UCSD-AML1 (cell line): Measurements from ENCODE around the gene GPR61.

Experiments
- DNase-seq: peaks from one replicate; lab custom pipeline; 2025; ENCODE audit not compliant: unreplicated experiment; lab: John Stamatoyannopoulos, UW

Gene GPR61

GRCh38 chr1:109539676-109540075 lies at the start of gene GPR61:
Gene GPR61, plus strand, starts transcription at chr1:109539872. Its CDS starts 3,151 bp downstream, at chr1:109543023.
- no peak for DNase-seq

GRCh38 chr1:109490029-109490933 lies 49.4 kb upstream of the GPR61 start:
- DNase-seq = peak; percentile 55

- DNase-seq = no peak
These were observed 48.8 kb upstream of the GPR61 start for GRCh38 chr1:109490934-109491302.

- DNase-seq = no peak
These were observed 48.3 kb upstream of the GPR61 start for GRCh38 chr1:109491372-109491771.

GRCh38 chr1:109492779-109493178 lies 46.9 kb upstream of the GPR61 start:
- no peak for DNase-seq

- DNase-seq = no peak
These were observed 46.4 kb upstream of the GPR61 start for GRCh38 chr1:109493227-109493626.

GRCh38 chr1:109493805-109494539 lies 45.7 kb upstream of the GPR61 start, which contains the start of gene CYB561D1:
Gene CYB561D1, plus strand, starts transcription at chr1:109494094. Its CDS starts 46 bp downstream, at chr1:109494140.
- DNase-seq = peak; percentile 90

GRCh38 chr1:109495738-109496137 lies 43.9 kb upstream of the GPR61 start:
- DNase-seq = no peak

- DNase-seq = no peak
These were observed 42.1 kb upstream of the GPR61 start for GRCh38 chr1:109497449-109498160.

- DNase-seq = peak; percentile 24
These were observed 41.4 kb upstream of the GPR61 start for GRCh38 chr1:109498161-109498801.

GRCh38 chr1:109499081-109499480 lies 40.6 kb upstream of the GPR61 start:
- no peak for DNase-seq

- DNase-seq = peak; percentile 73
These were observed 39.8 kb upstream of the GPR61 start for GRCh38 chr1:109499661-109500536.

GRCh38 chr1:109500941-109501381 lies 38.7 kb upstream of the GPR61 start:
- no peak for DNase-seq

- peak; percentile 53 for DNase-seq
These were observed 37.9 kb upstream of the GPR61 start for GRCh38 chr1:109501644-109502363.

GRCh38 chr1:109502364-109502851 lies 37.3 kb upstream of the GPR61 start:
- peak; percentile 53 for DNase-seq

GRCh38 chr1:109503935-109504334 lies 35.7 kb upstream of the GPR61 start:
- no peak for DNase-seq

- no peak for DNase-seq
These were observed 34.7 kb upstream of the GPR61 start for GRCh38 chr1:109504974-109505373.

- no peak for DNase-seq
These were observed 31.4 kb upstream of the GPR61 start for GRCh38 chr1:109508001-109508872.
